AG09309 (cell line): ENCODE measurements around the gene THBS1.

Source experiments
- DNase-seq: peaks from one replicate; pipeline ENCODE4 v3.0.0-alpha.2; 2010; ENCODE audit warnings: low read depth
- H3K4me3 ChIP-seq: 2 replicates; pipeline ENCODE4 v1.5.1; 2011; ENCODE audit warnings: mild to moderate bottlenecking, low read depth, low read length, moderate library complexity; ENCODE audit not compliant: control insufficient read depth
- TF ChIP-seq, protein P1 (sequence below): IDR thresholded peaks from 2 replicates; pipeline ENCODE4 v1.5.1; 2011; ENCODE audit warnings: mild to moderate bottlenecking, low read depth, low read length, inconsistent platforms; ENCODE audit not compliant: insufficient read depth, control insufficient read depth; ENCODE audit errors: missing control alignments

Gene THBS1

DNA sequence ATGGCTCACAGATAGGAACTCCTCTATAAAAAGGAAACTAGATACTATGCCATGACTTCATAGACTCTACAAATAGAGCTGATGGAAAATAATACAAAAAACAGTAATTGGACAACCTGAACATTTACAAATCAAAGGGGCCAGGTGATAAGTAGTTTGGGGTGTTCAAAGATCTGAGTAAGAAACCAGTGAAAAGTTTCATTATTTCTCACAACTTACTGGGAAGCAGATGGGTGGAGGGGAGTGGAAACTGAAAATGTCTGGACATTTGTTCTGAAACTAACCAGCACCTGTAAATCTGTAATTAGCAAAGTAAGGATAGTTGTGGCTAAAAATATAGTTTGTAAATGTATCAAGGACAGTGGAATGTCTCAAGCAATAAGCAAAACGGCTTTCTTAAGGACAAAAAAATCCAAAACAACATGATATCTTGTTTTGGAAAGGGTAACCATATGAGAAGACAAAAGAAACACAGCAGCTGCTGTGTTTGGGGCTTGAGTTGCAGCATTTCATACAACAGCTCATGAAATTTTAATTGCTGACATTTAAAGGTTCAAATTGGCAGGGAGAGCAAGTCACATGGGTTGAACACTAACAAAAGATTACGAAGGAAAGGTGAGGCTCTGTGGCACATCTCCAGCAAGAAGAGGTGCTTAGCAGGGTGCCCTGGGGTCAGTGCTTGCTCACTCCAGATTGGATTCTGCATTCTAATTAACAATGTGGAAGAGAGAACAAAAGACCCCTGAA lies 26.8 kb upstream of the THBS1 start:
- no peak for DNase-seq
- H3K4me3 ChIP-seq = no peak overlapping the region
- TF ChIP-seq, protein P1, sequence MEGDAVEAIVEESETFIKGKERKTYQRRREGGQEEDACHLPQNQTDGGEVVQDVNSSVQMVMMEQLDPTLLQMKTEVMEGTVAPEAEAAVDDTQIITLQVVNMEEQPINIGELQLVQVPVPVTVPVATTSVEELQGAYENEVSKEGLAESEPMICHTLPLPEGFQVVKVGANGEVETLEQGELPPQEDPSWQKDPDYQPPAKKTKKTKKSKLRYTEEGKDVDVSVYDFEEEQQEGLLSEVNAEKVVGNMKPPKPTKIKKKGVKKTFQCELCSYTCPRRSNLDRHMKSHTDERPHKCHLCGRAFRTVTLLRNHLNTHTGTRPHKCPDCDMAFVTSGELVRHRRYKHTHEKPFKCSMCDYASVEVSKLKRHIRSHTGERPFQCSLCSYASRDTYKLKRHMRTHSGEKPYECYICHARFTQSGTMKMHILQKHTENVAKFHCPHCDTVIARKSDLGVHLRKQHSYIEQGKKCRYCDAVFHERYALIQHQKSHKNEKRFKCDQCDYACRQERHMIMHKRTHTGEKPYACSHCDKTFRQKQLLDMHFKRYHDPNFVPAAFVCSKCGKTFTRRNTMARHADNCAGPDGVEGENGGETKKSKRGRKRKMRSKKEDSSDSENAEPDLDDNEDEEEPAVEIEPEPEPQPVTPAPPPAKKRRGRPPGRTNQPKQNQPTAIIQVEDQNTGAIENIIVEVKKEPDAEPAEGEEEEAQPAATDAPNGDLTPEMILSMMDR = no peak

DNA sequence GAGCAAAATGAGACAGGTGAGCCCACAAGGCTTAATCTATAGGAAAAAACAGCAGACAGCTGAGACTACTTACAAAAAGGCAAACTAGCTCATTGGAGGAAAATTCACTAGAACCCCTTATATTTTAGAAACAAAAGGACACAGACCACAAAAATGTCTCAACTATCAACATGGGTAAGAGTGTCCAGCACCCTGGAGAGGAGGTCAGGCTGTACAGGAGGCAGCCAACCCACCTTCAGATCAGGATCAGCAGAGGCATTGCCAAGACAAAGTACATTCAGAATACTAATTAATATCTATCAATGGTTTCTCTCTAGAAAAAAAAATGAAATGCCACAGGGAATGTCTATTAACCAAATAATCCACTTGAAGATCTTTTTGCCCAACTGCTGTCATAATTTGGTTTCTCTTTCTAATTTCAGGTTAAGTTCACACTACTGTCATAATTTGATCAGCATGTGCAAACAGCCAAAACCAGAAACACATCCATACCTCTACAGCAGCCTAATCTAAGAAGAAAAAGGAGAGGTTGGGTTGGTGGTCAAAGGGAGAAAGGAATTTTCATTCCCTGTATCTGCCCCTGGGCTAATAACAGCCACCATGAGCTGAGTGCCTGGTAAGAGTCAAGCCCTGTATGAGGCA lies 26.0 kb upstream of the THBS1 start:
- no peak overlapping the region for H3K4me3 ChIP-seq
- no peak for DNase-seq
- TF ChIP-seq, protein P1 = no peak

DNA sequence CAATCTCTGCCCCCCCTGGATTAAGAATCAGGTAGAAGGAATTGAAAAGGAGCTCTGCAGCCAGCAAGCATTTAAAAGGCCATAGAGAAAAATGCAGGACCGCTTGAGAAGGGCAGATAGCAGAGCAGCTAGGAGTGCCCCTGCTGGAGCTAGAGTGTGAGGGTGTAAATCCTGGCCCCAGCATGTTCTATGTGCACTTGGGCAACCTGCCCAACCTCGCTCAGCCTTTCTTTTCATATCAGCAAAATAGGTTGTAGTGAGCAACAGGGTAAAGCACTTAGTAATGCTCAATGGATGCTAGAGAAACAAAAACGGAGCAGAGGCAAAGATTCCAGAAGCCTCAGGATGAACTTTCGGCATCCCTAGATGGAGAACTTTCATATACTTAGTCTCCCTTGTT lies 25.0 kb upstream of the THBS1 start:
- H3K4me3 ChIP-seq = no peak overlapping the region
- no peak for DNase-seq
- TF ChIP-seq, protein P1 = no peak

DNA sequence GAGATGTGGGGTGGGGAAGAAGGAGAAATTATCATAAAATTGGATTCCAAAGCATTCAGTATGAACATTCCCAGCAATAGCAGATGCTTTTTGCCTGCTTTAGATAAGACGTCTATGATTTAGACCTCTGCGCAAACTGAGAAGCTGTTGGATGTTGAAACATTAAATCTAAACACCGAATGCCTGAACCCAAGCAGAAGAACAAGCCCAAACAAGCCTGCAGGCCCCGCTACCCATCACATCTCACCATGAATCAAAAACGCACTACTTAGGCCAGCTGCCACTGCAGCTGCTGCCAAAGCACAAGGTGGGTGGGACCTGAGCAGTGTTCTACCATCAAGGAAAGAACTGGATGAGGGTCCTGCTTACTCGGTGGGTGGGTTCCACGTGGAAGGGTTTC lies 24.4 kb upstream of the THBS1 start:
- no peak for DNase-seq
- TF ChIP-seq, protein P1 = no peak
- no peak overlapping the region for H3K4me3 ChIP-seq

DNA sequence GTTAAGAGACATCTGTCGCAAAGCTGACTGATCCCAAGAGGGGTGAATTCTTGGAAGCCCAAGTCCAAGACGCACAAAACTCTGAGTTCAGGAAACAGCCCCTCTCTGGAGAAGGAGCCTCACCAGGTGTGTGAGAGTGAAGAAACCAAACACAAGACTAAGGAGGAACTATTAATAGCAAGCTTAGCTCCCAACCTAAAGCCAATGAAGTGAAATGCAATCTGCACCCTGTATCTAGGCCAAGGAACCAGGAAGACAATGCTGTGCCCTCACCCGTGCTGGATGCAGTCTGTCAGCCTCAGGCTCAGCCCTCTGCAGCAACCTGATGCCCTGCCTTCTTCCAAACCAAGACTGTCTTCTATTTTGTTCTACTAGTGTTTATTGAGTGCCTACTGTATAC lies 22.5 kb upstream of the THBS1 start:
- no peak for DNase-seq
- no peak overlapping the region for H3K4me3 ChIP-seq
- TF ChIP-seq, protein P1 = no peak

DNA sequence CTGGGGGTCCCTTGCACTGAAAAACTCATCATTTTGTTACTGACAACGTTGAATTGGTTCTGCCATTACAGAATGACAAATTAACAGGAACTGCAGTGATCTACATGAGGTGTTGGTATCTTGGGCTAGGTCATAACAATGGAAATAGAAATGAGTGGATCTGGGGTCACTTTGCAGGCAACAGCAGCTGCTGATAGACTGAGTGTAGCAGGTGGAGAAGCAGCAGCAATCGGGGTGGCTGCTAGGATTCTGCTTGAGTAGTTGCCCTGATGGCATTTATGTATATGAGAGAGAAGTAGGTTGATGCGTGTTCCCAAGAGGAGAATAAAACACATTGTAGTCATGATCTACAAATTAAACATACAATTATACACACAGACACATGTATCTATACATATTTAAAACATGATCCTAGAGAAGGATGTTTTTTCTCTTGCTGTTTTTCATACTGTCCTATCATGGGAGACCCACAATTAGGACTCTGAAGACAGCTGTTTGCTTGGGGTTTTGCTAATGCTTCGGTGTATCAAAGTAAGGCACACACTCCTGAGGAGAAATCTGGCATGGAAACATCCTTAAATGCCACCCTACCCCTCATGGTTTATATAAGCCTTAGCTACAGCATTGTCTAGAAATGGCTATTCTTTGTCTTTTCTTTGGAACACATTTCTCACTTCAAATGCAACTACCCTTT lies 15.8 kb upstream of the THBS1 start:
- TF ChIP-seq, protein P1 = no peak
- H3K4me3 ChIP-seq = no peak overlapping the region
- DNase-seq = no peak
